KG1 (cell line): ENCODE data around the gene MBP.
A peak's percentile ranks its signal among the peaks of the same experiment; 100 is the strongest.

Source experiments
- DNase-seq: peaks from one replicate; lab custom pipeline; 2025; lab: John Stamatoyannopoulos, UW

The MBP gene

DNA sequence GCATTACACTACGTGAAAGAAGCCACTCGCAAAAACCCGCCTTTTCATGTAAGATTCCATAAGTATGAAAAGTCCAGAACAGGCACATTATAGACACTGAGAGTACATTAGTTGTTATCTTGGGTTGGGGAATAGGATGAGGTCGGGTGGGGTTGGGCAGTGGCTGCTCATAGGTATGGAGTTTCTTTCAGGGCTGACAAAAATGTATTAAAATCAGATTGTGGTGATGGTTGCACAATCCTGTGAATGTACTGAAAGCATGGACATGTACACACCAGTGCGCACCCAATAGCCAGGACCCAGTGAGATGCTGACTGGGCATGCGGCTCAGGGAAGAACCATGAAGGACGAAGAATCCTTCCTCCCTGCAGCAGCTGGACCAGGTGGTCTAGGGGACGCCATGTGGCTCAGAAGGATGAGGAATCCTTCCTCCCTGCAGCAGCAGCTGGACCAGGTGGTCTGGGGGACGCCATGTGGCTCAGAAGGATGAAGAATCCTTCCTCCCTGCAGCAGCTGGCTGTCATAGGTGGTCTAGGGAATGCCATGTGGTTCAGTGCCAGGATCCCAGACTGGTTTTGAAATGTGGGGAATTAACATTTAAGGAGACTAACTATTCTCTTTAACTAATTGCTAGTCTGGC is 50.1 kb downstream of the MBP start:
- DNase-seq = no peak

- DNase-seq = no peak
These were observed 51.2 kb downstream of the MBP start for GRCh38 chr18:77081390-77081778.

DNA sequence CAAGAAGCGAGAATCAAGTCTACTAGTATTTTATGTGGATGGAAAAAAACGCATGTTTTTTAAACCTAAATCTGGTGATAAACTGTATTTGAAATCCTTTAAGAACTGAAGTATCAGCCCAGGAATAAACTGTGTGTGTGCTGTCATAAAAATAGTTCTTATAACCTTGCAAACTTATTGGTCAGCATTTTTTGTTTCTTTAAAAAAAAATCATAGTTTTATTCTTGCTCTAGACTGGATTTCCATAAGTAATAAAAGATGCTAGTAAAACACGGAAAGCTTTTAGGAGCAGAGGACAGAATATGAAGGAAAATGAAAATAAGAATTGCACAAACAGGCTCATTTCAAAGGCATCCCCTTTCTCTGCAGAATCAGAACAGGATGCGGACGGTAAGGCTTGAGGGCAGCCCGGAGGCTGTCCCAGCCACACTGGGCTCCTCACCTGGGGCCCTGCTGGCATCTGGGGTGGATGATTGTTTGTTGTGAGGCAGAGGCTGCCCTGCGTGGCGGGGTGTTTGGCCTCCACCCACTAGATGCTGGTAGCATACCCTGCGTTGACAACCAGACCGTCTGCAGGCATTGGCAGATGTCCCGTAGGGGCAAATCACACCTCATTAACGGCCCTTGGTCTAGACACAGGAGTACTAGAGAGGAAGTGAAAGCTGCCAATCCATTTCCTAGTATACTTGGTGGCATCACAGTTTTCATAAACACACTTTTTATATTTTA is 52.5 kb downstream of the MBP start:
- no peak for DNase-seq

- DNase-seq = no peak
These were observed 53.5 kb downstream of the MBP start for GRCh38 chr18:77079088-77079487.

- no peak for DNase-seq
These were observed 53.9 kb downstream of the MBP start for GRCh38 chr18:77078690-77079070.

DNA sequence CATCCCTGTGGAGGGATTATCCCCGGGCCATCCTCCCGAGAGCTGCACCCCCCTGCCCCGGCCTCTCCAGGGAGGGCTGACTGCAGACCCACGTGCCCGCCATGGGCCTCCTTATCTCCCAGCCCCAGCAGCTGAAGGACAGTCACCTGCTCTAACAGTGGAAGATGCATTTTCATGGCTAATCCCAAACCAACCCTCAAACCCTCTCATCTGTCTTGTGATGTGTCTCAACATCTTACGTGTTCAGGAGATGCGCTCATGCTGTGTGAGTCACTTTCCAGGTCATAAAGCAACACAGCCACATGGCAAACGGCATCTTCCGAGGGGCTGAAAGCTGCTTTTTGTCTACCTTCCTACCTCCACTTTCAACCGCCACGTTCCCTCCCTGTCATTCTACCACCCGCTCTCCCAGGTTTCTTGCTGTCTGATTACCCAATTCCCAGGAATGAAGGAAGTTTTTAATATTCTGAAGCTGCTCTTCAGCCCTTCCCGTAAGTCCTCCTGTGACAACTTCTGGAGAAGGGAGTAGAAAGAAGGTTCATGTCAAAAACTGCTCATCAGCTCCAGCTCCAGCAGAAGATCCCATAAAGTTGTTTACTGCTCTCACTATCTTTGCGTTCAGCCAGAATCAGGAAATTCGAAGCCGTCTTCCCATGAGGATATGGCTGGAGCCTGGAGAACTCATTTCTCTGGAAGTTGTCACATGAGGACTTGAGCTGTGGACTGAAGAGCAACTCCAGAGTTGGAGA is 54.5 kb downstream of the MBP start:
- DNase-seq = no peak

DNA sequence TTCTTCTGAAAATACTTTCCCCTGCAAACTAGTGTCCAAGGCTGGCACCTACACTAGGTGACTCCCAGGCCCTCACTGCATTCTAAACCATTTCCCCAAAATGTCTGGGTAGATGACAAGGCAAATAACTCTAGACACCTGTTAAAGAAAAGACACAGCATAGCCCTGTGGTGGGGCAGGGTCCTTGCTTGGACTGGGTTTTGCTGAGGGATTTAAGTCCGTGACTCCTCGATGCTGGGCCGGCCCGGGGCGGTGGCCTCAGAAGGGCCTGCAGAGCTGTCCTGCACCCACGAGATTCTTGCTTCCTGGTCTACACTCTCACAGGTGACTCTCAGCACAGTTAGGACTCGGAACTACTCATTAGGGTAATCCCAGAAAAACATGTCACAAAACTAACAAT is 55.2 kb downstream of the MBP start:
- DNase-seq = no peak

- DNase-seq = no peak
These were observed 56.5 kb downstream of the MBP start for GRCh38 chr18:77076111-77076510.

DNA sequence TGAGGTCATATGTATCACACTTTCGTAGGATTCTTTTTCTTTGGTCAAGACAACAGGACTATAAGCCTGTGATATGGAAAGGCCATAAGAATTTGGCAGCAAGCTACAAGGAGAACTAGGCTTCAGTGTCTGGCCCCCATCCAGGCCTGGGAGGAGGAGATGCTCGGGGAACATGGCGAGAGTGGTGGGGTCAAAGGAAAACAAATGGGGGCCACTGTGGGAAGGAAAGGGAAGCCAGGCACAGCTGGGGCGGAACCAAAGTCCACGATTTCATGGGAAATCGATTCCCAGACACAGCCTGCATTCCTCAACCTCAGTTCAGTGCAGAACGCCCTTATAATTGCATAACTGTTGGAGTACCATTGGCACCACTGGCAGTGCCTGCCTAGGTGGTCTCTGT is 58.2 kb downstream of the MBP start:
- DNase-seq = no peak

- no peak for DNase-seq
These were observed 59.1 kb downstream of the MBP start for GRCh38 chr18:77073336-77074093.

GRCh38 chr18:77072566-77072965 is 60.0 kb downstream of the MBP start:
- DNase-seq = no peak

GRCh38 chr18:77071711-77072292 is 60.8 kb downstream of the MBP start:
- no peak for DNase-seq

- no peak for DNase-seq
These were observed 61.5 kb downstream of the MBP start for GRCh38 chr18:77071061-77071460.

- no peak for DNase-seq
These were observed 62.0 kb downstream of the MBP start for GRCh38 chr18:77070627-77071026.

DNA sequence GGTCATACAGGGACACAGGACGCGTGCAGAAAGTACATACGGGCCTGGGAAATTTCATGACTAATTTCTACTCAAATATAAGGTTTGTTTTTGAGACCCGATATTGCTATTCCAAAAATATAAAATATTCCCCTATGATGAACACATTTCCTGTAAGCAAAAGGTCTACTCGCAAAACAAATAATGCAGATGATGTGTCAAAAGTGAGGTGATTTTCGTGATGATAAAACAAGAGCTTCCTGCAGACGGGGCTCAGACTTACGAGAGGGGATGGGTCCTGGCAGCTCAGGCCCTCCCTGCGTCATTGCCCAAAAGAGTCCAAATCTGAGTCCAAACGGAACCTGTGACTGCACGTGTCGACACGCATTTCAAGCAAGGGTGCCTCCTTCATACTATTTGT is 62.7 kb downstream of the MBP start:
- no peak for DNase-seq

GRCh38 chr18:77069482-77069881 is 63.1 kb downstream of the MBP start:
- no peak for DNase-seq

- DNase-seq = peak; percentile 26
These were observed 64.0 kb downstream of the MBP start for GRCh38 chr18:77068321-77069312.

GRCh38 chr18:77067291-77068061 is 65.1 kb downstream of the MBP start:
- DNase-seq = peak; percentile 67

GRCh38 chr18:77066689-77067088 is 65.9 kb downstream of the MBP start:
- no peak for DNase-seq

GRCh38 chr18:77066101-77066500 is 66.5 kb downstream of the MBP start:
- no peak for DNase-seq
